ENCODE results near the gene XPC. TPM values are rescaled to one million over a fixed set of nuclear protein-coding genes. Genes with fewer than 3 reads are reported as not detected.
"Not testable (repeated sequence)": the region's sequence is repeated elsewhere in the genome, so short reads cannot be mapped to it uniquely, and the experiment has no call there.

XPC gene
- total RNA-seq, 1 experiment from 2014 or later = 8.6 TPM

GRCh38 chr3:14120921-14121448 lies 57.4 kb downstream of the XPC start:
- DNase-seq (ENCODE audit: low spot score) = not testable (repeated sequence)

- DNase-seq (ENCODE audit: low spot score) = no peak
These were observed 58.1 kb downstream of the XPC start for GRCh38 chr3:14120111-14120920.

- no peak for DNase-seq (ENCODE audit: low spot score)
These were observed 58.8 kb downstream of the XPC start for GRCh38 chr3:14119651-14120050.

GRCh38 chr3:14118400-14119381 lies 59.7 kb downstream of the XPC start:
- no peak for DNase-seq (ENCODE audit: low spot score)

- no peak for DNase-seq (ENCODE audit: low spot score)
These were observed 60.7 kb downstream of the XPC start for GRCh38 chr3:14117468-14118399.

GRCh38 chr3:14113965-14114635 lies 64.3 kb downstream of the XPC start:
- DNase-seq (ENCODE audit: low spot score) = peak; percentile 67

GRCh38 chr3:14110699-14111098 lies 67.7 kb downstream of the XPC start:
- no peak for DNase-seq (ENCODE audit: low spot score)

GRCh38 chr3:14109821-14110220 lies 68.6 kb downstream of the XPC start:
- not testable (repeated sequence) for DNase-seq (ENCODE audit: low spot score)

- DNase-seq (ENCODE audit: low spot score) = no peak
These were observed 80.6 kb downstream of the XPC start for GRCh38 chr3:14097616-14098391.

- DNase-seq (ENCODE audit: low spot score) = no peak
These were observed 81.7 kb downstream of the XPC start for GRCh38 chr3:14096742-14097141.

Other genes with a start within 250 kb of the XPC start
- 11.7 and 15.1 TPM in 2 replicates for gene CHCHD4, start 53.7 kb downstream of the XPC start, total RNA-seq (2014; rRNA removed; shearing (Covaris generic))
- 22.1 and 23.1 TPM in 2 replicates for gene TMEM43, start 53.5 kb downstream of the XPC start, total RNA-seq (2014; rRNA removed; shearing (Covaris generic))
- 7.1 and 7.4 TPM in 2 replicates for gene LSM3, start 216 bp upstream of the XPC start, total RNA-seq (2014; rRNA removed; shearing (Covaris generic))
- 51.5 and 55.3 TPM in 2 replicates for gene SLC6A6, start 224.0 kb upstream of the XPC start, total RNA-seq (2014; rRNA removed; shearing (Covaris generic))

Measured in HT-29 (cell line).